GM18526 (cell line): ENCODE data around the gene AFM.

Experiments used
- POLR2A ChIP-seq: IDR thresholded peaks from 3 replicates; pipeline ENCODE4 v1.6.1; 2011; ENCODE audit not compliant: insufficient read length; ENCODE audit errors: extremely low read depth

Gene AFM

DNA sequence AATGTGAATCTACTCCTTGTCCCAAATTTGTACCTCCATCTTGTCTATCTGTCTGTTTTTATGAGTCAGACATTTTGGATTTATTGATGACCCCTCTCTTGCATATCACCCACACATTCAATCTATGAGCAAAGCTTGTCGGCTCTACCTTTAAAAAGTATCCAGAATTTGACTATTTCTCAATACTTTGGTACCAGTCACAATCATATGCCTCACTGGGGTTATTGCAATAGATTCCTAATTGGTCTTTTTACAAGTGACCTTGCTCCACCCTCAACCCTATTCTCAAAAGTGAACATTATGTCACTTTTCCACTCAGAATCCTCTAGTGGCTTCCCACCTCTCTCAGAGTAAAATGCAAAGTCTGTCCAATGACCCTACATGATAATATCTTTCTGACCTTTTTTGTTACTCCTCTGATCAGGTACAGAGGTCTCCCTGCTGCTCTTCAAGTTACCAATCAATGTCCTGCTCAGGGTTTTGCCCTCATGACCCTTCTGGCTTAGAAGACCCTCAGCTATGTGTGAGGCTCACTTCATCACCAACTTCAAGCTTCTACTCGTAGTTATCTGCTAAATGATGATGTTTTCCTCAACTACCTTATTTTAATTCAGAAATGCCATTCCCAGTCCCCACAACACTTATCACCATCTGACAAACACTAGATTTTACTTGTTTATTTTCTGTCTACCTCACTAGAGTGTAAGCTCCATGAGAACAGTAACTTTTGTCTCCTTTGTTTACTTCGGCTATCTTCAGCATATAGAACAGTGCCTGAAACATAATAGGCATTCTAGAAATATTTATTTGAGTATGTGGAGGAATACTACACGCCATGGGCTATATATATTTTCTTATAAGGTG is 23.1 kb upstream of the AFM start:
- TF ChIP-seq POLR2A: no peak

DNA sequence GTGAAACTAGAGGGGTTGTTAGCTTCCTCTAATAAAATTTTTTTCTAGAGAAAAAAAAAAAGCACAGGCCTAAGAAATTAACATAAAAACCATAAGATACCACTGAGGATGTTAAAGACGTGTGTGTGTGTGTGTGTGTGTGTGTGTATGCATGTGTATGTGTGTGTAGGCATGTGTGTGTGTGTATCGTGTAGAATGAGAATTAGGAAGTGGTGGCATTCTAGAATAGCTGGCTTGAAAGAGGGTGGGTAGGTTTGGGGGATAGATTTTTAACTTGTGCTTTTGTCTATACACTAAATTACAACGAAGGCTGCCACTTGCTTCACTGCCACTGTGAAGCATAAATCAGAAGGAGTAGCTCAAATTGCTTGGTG is 22.5 kb upstream of the AFM start:
- no peak for TF ChIP-seq POLR2A

DNA sequence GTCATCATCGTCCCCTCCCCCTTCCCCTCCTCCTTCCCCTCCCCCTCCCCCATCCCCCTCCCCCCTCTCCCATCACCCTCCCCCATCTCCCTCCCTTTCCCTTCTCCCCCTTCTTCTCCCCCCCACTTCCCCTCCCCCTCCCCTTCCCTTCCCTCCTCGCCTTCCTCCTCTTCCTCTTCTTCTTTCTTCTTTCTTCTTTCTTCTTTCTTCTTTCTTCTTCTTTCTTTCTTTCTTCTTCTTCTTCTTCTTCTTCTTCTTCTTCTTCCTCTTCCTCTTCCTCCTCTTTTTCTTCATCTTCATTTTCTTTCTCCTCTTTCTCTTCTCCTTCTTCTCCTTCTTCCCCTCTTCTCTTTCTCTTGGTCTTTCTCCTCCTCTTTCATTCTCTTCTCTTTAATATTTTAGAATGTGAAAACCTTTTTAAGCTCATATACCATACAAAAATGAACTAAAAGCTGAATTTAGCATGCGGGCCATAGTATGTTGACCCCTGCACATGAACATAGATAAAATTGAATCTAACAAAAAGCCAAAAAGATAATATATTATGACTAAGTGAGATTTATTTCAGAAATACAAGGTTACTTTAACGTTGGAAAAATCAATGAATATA is 20.5 kb upstream of the AFM start:
- no peak for TF ChIP-seq POLR2A

DNA sequence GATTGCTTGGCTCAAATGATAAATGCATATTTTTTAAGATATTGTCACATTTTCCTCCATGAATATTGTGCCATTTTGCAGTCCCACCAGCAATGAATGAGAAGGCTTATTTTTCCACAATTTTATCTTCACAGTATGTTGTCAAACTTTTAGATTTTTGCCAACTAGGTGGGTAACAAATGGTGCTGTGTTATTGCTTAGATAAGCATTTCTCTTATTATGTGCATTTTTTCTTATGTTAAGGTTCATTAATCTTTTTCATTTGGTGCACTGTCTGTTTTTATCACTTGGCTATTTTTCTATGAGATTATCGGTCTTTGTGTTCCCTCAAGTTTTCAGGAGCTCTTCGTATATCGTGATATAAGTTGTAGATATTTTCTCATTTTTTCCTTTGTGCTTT is 13.4 kb upstream of the AFM start:
- no peak for TF ChIP-seq POLR2A

DNA sequence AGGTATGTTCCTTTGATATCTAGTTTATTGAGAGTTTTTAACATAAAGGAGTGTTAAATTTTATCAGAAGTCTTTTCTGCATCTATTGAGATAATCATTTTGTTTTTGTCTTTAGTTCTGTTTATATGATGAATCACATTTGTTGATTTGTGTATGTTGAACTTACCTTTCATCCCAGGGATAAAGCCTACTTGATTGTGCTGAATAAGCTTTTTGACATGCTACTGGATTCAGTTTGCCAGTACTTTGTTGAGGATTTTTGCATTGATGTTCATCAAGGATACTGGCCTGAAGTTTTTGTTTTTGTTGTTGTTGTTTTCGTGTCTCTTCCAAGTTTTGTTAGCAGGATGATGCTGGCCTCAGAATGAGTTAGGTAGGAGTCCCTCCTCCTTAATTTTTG is 10.8 kb upstream of the AFM start:
- TF ChIP-seq POLR2A: no peak

DNA sequence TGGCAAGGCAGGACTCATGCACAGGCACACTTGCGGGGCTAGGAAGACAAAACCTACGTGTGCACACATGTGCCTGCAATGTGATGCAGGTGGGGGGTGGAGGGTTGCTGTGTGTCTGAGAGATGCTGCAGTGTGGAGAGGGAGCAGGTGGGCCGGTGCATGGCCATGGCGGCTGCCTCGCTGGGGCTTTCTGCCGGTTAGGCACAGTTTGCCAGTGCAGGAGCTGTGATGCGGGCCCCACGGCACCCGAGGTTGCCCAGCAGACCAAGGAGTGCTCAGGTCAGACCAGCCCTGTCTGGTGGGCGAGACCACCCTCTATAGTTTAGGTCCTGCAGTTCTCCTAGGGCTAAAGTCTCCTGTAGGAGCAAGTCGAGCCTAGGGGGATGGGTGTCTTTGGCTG is 4.4 kb upstream of the AFM start:
- no peak for TF ChIP-seq POLR2A

DNA sequence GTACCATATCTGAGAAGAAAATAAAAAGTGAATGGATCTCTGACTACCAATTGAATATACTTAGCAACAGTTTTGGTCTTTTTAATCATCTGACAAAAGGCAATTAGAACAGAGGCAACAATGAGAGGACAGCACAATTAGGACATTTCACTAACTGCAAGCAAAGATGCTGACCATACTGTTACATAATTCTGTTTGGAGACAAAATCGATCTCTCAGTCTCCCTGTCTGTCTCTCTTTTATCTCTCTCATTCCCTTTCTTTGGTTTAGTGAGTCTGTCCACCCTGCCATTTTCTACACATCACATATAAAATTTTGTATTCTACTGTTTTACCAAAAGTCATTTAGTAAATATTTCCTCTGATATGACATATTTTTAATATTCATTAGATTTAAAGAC is 2.2 kb upstream of the AFM start:
- no peak for TF ChIP-seq POLR2A

DNA sequence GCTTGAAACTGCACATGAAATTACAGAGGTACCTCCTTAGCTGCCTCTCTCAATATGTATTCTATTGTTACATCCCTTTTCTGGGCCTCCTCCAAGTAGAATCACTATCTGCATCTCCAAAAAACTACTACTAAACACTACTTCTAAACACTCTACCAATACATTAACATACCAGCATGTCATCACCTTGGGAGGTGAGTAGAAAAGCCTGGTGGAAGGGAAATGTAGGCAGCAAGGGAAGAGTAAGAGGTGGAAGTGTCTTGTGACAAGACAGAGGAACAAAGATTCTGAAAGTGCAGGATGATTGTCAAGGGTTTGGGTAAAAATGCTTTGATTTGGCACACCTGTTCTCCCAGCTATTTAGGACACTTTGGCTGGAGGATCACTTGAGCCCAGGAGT is 3.5 kb downstream of the AFM start:
- no peak for TF ChIP-seq POLR2A

DNA sequence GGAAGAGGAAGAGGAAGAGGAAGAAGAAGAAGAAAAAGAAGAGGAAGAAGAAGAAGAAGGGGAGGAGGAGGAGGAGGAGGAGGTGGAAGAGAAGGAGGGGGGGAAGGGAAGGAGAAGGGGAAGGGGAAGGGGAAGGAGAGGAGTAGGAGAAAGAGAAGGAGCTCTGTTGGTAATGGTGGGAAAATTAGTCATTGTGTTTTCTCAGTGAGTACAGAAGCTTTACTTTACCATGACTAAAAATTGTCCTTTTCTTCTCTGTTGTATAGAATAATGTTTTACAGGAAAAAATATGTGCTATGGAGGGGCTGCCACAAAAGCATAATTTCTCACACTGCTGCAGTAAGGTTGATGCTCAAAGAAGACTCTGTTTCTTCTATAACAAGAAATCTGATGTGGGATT is 4.1 kb downstream of the AFM start:
- no peak for TF ChIP-seq POLR2A

DNA sequence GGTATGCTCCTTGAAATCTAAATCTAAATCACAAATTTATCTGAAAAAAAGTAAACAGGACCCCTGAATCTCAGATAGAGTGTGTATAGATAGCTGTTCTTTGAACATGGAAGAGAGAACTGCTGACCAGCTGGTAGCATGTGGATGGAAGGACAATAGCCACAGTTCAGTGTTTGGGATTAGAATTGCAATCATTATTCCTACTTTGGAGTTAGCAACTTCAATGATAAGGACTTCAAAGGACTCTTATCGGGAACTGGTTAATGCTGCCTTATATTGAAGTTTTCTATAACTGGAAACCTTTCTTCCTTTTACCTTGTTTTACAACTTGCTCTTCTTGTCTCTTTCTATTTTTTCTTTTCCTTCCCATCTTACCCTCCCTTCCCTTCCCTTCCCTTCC is 5.0 kb downstream of the AFM start:
- TF ChIP-seq POLR2A: no peak

DNA sequence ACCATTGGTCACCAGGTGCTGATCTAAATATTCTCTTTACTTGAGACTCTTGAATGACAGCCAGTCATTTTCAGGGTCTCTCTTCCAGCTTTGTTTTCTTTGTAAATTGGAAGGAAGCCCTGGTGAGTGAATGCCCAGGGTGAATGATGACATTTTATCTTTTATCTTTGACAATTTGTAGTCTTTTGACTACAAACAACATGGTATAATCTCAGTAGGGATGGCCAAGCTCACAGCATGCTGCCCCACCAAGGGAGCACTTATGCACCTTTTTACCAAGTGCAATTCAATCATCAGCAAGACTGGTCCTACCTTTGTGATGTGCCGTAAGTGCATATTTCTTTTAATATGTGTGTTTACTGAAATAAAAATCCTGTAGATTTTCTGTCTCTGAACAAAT is 5.7 kb downstream of the AFM start:
- TF ChIP-seq POLR2A: no peak

DNA sequence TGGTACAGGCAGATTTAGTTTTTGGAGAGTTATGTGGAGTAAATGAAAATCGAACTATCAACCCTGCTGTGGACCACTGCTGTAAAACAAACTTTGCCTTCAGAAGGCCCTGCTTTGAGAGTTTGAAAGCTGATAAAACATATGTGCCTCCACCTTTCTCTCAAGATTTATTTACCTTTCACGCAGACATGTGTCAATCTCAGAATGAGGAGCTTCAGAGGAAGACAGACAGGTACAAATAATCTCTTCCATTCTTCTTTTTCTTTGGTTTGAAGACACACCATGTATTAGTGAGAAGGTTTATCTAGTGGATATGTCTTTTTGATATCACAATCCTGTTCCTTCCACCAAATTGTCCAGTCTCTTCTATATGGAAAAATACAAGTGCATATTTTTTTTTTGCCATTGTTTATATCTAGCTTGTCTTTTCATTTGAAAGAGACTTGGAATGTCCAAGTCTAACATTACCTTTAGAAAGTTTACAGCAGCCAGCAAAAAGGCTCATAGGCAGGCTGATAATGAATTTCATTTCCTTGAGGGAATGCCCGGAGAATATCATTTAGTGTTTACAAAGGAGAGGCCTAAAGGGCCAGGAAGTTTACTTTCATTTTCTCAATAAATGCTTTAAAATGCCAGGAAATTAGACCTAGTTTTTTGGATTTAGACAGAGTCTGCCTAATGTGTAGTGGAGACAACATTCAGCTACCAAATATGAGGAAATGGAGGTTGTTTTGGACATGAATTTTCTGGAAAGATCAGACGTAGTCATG is 18.6 kb downstream of the AFM start:
- TF ChIP-seq POLR2A: no peak

DNA sequence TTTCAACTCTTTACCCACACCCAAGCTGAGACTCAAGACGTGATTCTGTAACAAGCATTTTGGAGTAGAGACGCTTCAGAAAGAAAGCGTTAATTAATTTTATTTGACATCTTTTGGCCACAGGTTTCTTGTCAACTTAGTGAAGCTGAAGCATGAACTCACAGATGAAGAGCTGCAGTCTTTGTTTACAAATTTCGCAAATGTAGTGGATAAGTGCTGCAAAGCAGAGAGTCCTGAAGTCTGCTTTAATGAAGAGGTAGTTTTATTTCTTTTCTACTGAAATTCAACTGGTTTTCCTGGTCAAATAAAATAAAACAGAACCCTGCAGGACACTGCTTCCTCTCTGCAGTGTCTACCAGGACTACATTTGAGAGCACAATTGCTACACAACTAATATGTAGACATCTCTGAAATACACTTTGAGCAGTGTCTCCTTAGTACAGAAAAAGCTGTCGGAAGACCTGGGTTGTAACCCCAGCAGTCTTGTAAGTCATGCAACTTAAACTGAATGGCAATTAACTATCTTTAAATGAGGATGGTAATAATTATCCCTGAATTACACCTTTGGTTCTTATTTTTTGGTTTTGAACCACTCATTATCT is 20.2 kb downstream of the AFM start:
- no peak for TF ChIP-seq POLR2A

DNA sequence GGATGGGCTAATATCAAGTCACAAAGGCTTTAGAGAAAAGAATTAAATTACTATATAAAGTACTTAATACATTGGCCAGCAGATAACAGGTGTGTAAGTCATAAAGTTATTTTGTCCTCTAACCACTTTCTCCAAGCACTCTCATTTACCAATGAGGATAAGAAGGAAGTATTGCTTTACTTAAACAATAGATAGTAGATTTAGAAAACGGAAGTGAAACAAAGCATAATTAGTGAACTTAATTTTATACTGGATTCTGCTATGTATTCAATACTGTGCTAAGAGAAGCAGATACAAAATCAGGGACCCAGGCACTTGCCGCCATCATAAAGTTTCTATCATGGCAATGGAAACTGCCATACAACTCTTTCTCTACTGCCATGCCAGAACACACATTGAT is 24.0 kb downstream of the AFM start:
- TF ChIP-seq POLR2A: no peak

DNA sequence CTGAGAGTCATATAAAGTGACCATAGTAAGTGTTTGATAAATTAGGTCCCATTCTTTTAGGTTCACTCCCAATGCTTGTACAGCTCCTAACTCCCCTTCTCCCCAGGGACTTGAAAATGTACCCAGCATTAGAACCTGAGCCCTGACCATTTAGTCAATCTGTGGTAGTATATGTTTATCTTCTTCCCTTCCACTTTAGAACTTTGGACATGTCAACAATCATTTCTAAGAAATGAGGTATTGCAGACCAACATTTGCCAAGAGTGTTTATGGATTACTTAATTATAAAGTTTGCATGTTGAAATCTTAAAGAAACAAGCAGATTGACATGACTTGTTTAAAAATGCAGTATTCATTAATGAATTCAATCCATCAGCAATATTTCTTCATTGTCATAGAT is 26.0 kb downstream of the AFM start:
- TF ChIP-seq POLR2A: no peak

DNA sequence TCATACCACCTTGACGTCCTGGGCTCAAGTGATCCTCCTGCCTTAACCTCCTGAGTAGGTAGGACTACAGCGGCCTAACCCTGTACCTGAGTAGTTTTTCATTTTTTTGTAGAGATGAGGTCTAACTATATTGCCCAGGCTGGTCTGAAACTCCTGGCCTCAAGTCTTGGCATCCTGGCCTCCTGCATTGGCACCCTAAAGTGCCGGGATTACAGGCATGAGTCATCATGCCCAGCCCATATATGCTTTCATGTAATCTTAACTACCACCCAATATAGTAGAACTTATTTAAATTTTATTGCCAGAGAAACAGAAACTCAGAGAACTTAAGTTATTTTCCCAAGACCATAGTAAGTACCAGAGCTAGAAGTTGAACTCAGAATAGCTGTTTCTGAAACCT is 27.1 kb downstream of the AFM start:
- TF ChIP-seq POLR2A: no peak

DNA sequence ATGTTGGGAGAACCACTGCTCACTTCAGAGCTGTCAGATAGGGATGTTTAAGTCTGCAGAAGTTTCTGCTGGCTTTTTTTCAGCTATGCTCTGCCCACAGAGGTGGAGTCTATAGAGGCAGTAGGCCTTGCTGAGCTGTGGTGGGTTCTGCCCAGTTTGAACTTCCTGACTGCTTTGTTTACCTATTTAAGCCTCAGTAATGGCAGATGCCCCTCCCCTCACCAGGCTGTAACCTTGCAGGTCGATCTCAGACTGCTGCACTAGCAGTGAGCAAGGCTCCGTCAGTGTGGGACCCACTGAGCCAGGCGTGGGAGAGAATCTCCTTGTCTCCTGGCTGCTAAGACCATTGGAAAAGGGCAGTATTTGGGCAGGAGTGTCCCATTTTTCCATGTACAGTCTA is 36.8 kb downstream of the AFM start:
- no peak for TF ChIP-seq POLR2A

DNA sequence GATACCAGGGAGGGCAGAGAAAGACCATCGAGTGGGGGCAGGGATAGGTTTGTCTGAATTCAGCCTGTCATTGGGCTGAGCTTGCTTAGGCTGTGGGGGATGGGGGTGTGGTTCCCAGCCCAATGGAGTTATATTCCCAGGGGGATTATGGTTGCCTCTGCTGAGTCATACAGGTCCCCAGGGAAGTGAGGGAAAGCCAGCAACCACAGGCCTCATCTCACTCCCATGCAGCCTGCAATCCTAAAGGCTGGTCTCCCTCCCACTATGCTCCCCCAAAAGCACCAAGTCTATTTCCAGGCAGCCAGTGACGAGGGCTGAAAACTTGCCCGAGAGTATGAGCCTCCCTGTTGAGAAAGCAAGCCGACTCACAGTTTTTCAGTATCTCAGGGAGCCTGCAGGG is 39.3 kb downstream of the AFM start:
- no peak for TF ChIP-seq POLR2A
